Endothelial cell of umbilical vein (primary cell): ENCODE measurements around the gene PPIA.

Experiments
- MYC ChIP-seq: IDR thresholded peaks from one replicate; pipeline ENCODE4 v1.6.1; 2011; ENCODE audit warnings: mild to moderate bottlenecking, low read depth, low read length
- POLR2A ChIP-seq: IDR thresholded peaks from 2 replicates; pipeline ENCODE4 v1.6.1; 2012; ENCODE audit warnings: low read depth, mild to moderate bottlenecking, control low read depth, low read length
- POLR2AphosphoS5 ChIP-seq: IDR thresholded peaks from 2 replicates; pipeline ENCODE4 v1.6.1; 2012; ENCODE audit warnings: low read depth, mild to moderate bottlenecking, control low read depth, low read length, moderate library complexity; ENCODE audit not compliant: insufficient read depth
- TF ChIP-seq, protein P1 (sequence below), 2 donors: IDR thresholded peaks; 1 replicate in 1 of 2; 2 replicates in 1 of 2; pipeline ENCODE4 v1.5.1; 2011; ENCODE audit warnings: low read length in 2 of 2, mild to moderate bottlenecking in 2 of 2, moderate library complexity in 2 of 2, control low read depth in 1 of 2, inconsistent platforms in 1 of 2, low read depth in 1 of 2; ENCODE audit not compliant: insufficient read depth in 1 of 2; ENCODE audit errors: extremely low read depth in 1 of 2

DNA sequence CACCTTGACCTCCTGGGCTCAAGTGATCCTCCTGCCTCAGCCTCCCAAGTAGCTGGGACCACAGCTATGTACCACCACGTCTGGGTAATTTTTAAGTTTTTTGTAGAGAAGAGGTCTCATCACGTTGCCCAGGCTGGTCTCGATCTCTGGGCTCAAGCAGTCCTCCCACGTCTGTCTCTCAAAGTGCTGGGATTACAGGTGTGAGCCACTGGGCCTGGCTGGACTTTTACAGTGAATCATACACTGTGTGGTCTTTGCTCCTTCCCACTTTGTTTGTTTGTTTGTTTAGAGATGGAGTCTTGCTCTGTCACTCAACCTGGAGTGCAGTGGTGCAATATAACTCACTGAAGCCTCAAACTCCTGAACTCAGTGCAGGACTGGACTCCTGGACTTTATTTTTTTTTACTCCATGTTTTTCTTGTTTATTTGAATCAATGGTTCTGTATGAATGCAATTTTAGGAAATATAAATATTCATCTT is 12.5 kb downstream of the PPIA start:
- TF ChIP-seq, protein P1, sequence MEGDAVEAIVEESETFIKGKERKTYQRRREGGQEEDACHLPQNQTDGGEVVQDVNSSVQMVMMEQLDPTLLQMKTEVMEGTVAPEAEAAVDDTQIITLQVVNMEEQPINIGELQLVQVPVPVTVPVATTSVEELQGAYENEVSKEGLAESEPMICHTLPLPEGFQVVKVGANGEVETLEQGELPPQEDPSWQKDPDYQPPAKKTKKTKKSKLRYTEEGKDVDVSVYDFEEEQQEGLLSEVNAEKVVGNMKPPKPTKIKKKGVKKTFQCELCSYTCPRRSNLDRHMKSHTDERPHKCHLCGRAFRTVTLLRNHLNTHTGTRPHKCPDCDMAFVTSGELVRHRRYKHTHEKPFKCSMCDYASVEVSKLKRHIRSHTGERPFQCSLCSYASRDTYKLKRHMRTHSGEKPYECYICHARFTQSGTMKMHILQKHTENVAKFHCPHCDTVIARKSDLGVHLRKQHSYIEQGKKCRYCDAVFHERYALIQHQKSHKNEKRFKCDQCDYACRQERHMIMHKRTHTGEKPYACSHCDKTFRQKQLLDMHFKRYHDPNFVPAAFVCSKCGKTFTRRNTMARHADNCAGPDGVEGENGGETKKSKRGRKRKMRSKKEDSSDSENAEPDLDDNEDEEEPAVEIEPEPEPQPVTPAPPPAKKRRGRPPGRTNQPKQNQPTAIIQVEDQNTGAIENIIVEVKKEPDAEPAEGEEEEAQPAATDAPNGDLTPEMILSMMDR (IDR thresholded peaks at IDR 0.05; ENCODE audit: extremely low read depth in 1 of 2, insufficient read depth in 1 of 2, low read depth in 1 of 2, low read length in 2 of 2): no peak
- TF ChIP-seq POLR2A (no peak), MYC (no peak), POLR2AphosphoS5 (no peak)
